Astrocyte (in vitro differentiated cells and primary cell): ENCODE data around the gene COMT.

Source experiments
- EZH2 ChIP-seq: IDR thresholded peaks from 2 replicates; pipeline ENCODE4 v1.6.1; 2012; ENCODE audit warnings: mild to moderate bottlenecking, low read length, inconsistent platforms; ENCODE audit not compliant: insufficient read depth
- TF ChIP-seq, protein P1 (sequence below): IDR thresholded peaks from 2 replicates; pipeline ENCODE4 v1.5.1; 2011; ENCODE audit warnings: low read depth, mild to moderate bottlenecking, inconsistent platforms, low read length, moderate library complexity; ENCODE audit not compliant: insufficient read depth

DNA sequence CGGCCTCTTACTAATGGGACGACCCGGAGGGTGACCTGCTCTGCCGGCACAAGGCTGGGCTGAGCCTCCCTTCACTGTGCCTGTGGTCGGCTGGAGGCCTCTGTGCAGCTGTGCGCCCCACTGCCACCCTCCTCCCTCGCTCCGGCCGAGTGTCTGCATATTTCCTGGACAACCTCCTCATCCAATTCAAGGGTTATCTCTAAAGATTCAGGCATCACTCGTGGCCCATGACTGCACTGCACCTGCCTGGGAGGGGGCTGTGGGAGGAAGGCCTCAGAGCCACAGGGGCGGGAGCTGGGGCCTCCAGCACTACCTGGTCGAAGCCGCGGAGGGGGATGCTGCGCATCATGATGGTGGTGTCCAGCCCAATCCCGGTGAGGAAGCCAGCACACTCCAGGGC is 43.8 kb upstream of the COMT start:
- TF ChIP-seq, protein P1, sequence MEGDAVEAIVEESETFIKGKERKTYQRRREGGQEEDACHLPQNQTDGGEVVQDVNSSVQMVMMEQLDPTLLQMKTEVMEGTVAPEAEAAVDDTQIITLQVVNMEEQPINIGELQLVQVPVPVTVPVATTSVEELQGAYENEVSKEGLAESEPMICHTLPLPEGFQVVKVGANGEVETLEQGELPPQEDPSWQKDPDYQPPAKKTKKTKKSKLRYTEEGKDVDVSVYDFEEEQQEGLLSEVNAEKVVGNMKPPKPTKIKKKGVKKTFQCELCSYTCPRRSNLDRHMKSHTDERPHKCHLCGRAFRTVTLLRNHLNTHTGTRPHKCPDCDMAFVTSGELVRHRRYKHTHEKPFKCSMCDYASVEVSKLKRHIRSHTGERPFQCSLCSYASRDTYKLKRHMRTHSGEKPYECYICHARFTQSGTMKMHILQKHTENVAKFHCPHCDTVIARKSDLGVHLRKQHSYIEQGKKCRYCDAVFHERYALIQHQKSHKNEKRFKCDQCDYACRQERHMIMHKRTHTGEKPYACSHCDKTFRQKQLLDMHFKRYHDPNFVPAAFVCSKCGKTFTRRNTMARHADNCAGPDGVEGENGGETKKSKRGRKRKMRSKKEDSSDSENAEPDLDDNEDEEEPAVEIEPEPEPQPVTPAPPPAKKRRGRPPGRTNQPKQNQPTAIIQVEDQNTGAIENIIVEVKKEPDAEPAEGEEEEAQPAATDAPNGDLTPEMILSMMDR: no peak
- TF ChIP-seq EZH2: no peak
